Vagina (tissue), 2 donors: ENCODE measurements around the gene LTBP3.
A peak's percentile ranks its signal among the peaks of the same experiment; 100 is the strongest.

Source experiments
- CTCF ChIP-seq, 3 experiments: fragments of 450-650 bp in 2 of 3; fragments of 200-600 bp in 1 of 3; sonication (generic) in 1 of 3; IDR thresholded peaks; one replicate each; pipeline ENCODE4 v1.5.1; 2017 to 2019; ENCODE audit warnings: antibody characterized with exemption in 3 of 3, mild to moderate bottlenecking in 2 of 3, moderate library complexity in 2 of 3
- POLR2A ChIP-seq, 2 donors: fragments of 450-650 bp; IDR thresholded peaks; one replicate each; pipeline ENCODE4 v1.6.1; 2017; ENCODE audit warnings: antibody characterized with exemption in 2 of 2, mild to moderate bottlenecking in 2 of 2, moderate library complexity in 2 of 2
- POLR2AphosphoS5 ChIP-seq, 2 donors: sonication (generic); formaldehyde crosslinking; IDR thresholded peaks; one replicate each; pipeline ENCODE4 v1.9.0; 2017; ENCODE audit warnings: antibody characterized with exemption in 2 of 2, mild to moderate bottlenecking in 2 of 2, low read depth in 1 of 2; ENCODE audit not compliant: insufficient read depth in 1 of 2

GRCh38 chr11:65501472-65502273, 56.5 kb downstream of the LTBP3 start:
- TF ChIP-seq CTCF (IDR thresholded peaks at IDR 0.05) (no peak), POLR2AphosphoS5 (IDR thresholded peaks at IDR 0.05; ENCODE audit: insufficient read depth in 1 of 2, low read depth in 1 of 2) (peak in 1 of 2 donors; percentile 62), POLR2A (IDR thresholded peaks at IDR 0.05) (no peak)
